ENCODE data around the gene DXO. TPM values are rescaled to one million over a fixed set of nuclear protein-coding genes. Genes with fewer than 3 reads are reported as not detected.

Gene DXO
- total and polyA plus RNA-seq, 4 donors, result 4.5 to 11.0 (median 9.3) TPM

DNA sequence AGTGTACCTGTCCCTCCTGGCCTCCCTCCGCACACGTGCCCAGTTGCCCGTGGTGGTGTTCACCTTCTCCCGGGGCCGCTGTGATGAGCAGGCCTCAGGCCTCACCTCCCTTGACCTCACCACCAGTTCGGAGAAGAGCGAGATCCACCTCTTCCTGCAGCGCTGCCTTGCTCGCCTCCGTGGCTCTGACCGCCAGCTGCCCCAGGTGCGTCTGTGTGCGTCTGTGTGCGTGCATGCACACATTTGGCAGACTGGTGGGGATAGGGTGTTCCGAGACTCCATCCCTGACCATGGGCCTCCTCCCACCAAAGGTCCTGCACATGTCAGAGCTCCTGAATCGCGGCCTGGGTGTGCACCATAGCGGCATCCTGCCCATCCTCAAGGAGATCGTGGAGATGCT lies 8.0 kb downstream of the DXO start:
- peaks cover 20 to 67% (median 56%) of the 10 kb centered on the region in 4 donors for H3K36me3 ChIP-seq (ENCODE audit: control insufficient read depth in 4 of 4, insufficient read depth in 3 of 4, low read depth in 1 of 4, low read length in 3 of 4)
- no peak for TF ChIP-seq SP1 (IDR thresholded peaks at IDR 0.05)
- no peak for TF ChIP-seq FOXA1 (IDR thresholded peaks at IDR 0.05)
- TF ChIP-seq, protein P1, sequence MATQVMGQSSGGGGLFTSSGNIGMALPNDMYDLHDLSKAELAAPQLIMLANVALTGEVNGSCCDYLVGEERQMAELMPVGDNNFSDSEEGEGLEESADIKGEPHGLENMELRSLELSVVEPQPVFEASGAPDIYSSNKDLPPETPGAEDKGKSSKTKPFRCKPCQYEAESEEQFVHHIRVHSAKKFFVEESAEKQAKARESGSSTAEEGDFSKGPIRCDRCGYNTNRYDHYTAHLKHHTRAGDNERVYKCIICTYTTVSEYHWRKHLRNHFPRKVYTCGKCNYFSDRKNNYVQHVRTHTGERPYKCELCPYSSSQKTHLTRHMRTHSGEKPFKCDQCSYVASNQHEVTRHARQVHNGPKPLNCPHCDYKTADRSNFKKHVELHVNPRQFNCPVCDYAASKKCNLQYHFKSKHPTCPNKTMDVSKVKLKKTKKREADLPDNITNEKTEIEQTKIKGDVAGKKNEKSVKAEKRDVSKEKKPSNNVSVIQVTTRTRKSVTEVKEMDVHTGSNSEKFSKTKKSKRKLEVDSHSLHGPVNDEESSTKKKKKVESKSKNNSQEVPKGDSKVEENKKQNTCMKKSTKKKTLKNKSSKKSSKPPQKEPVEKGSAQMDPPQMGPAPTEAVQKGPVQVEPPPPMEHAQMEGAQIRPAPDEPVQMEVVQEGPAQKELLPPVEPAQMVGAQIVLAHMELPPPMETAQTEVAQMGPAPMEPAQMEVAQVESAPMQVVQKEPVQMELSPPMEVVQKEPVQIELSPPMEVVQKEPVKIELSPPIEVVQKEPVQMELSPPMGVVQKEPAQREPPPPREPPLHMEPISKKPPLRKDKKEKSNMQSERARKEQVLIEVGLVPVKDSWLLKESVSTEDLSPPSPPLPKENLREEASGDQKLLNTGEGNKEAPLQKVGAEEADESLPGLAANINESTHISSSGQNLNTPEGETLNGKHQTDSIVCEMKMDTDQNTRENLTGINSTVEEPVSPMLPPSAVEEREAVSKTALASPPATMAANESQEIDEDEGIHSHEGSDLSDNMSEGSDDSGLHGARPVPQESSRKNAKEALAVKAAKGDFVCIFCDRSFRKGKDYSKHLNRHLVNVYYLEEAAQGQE (IDR thresholded peaks at IDR 0.05), result no peak
- H3K9ac ChIP-seq (ENCODE audit: low read depth in 1 of 2, low read length in 2 of 2), result no peak overlapping the region
- WGBS, result 96% methylated on average over 19 of the region's 19 CpGs
- H3K27ac ChIP-seq (ENCODE audit: low read depth in 1 of 2, low read length in 2 of 2), result no peak overlapping the region
- peaks cover 4 to 35% (median 19%) of the 10 kb centered on the region in 4 donors for H3K4me1 ChIP-seq (ENCODE audit: control insufficient read depth in 4 of 4, insufficient read depth in 4 of 4, low read length in 3 of 4)
- DNase-seq (ENCODE audit: low spot score), result no peak
- no peaks in the 10 kb centered on the region for H3K9me3 ChIP-seq (ENCODE audit: control insufficient read depth in 4 of 4, low read length in 3 of 4)
- no peaks in the 10 kb centered on the region for H3K27me3 ChIP-seq (ENCODE audit: control insufficient read depth in 4 of 4, insufficient read depth in 4 of 4, low read length in 3 of 4)
- H3K4me3 ChIP-seq (ENCODE audit: low read depth in 1 of 3, low read length in 3 of 3), result no peak overlapping the region

DNA sequence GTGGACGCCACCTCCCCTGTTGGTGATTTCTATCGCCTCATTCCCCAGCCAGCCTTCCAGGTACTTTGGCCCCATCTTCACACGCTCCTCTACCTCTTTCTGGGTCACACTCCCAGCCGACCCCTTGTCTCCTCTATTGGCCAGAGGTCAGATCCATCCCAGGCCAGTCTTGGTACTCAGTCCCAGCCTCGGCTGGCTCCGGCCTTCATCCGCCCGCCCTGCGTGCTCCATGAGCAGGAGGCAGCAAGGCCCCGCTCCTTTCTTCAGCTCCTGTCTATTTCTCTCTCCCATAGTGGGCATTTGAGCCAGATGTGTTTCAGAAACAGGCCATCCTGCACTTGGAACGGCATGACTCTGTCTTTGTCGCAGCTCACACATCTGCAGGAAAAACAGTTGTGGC lies 10.3 kb downstream of the DXO start:
- TF ChIP-seq, protein P2, sequence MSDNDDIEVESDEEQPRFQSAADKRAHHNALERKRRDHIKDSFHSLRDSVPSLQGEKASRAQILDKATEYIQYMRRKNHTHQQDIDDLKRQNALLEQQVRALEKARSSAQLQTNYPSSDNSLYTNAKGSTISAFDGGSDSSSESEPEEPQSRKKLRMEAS (IDR thresholded peaks at IDR 0.05), result no peak
- TF ChIP-seq SP1 (IDR thresholded peaks at IDR 0.05), result no peak
- TF ChIP-seq, protein P3, sequence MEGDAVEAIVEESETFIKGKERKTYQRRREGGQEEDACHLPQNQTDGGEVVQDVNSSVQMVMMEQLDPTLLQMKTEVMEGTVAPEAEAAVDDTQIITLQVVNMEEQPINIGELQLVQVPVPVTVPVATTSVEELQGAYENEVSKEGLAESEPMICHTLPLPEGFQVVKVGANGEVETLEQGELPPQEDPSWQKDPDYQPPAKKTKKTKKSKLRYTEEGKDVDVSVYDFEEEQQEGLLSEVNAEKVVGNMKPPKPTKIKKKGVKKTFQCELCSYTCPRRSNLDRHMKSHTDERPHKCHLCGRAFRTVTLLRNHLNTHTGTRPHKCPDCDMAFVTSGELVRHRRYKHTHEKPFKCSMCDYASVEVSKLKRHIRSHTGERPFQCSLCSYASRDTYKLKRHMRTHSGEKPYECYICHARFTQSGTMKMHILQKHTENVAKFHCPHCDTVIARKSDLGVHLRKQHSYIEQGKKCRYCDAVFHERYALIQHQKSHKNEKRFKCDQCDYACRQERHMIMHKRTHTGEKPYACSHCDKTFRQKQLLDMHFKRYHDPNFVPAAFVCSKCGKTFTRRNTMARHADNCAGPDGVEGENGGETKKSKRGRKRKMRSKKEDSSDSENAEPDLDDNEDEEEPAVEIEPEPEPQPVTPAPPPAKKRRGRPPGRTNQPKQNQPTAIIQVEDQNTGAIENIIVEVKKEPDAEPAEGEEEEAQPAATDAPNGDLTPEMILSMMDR (IDR thresholded peaks at IDR 0.05; ENCODE audit: low read depth, low read length, missing input control), result no peak
- Histone ChIP-seq H3K4me3 (ENCODE audit: low read depth in 1 of 3, low read length in 3 of 3) (no peak overlapping the region), H3K9me3 (ENCODE audit: control insufficient read depth in 4 of 4, low read length in 3 of 4) (no peaks in the 10 kb centered on the region), H3K27me3 (ENCODE audit: control insufficient read depth in 4 of 4, insufficient read depth in 4 of 4, low read length in 3 of 4) (no peaks in the 10 kb centered on the region), H3K36me3 (ENCODE audit: control insufficient read depth in 4 of 4, insufficient read depth in 3 of 4, low read depth in 1 of 4, low read length in 3 of 4) (peaks cover 14 to 49% (median 40%) of the 10 kb centered on the region in 4 donors), H3K27ac (ENCODE audit: low read depth in 1 of 2, low read length in 2 of 2) (no peak overlapping the region), H3K4me1 (ENCODE audit: control insufficient read depth in 4 of 4, insufficient read depth in 4 of 4, low read length in 3 of 4) (peaks cover 4 to 49% (median 32%) of the 10 kb centered on the region in 4 donors), H3K9ac (ENCODE audit: low read depth in 1 of 2, low read length in 2 of 2) (no peak overlapping the region)
- no peak for DNase-seq (ENCODE audit: low spot score)
- 97% methylated on average over 12 of the region's 12 CpGs for WGBS

DNA sequence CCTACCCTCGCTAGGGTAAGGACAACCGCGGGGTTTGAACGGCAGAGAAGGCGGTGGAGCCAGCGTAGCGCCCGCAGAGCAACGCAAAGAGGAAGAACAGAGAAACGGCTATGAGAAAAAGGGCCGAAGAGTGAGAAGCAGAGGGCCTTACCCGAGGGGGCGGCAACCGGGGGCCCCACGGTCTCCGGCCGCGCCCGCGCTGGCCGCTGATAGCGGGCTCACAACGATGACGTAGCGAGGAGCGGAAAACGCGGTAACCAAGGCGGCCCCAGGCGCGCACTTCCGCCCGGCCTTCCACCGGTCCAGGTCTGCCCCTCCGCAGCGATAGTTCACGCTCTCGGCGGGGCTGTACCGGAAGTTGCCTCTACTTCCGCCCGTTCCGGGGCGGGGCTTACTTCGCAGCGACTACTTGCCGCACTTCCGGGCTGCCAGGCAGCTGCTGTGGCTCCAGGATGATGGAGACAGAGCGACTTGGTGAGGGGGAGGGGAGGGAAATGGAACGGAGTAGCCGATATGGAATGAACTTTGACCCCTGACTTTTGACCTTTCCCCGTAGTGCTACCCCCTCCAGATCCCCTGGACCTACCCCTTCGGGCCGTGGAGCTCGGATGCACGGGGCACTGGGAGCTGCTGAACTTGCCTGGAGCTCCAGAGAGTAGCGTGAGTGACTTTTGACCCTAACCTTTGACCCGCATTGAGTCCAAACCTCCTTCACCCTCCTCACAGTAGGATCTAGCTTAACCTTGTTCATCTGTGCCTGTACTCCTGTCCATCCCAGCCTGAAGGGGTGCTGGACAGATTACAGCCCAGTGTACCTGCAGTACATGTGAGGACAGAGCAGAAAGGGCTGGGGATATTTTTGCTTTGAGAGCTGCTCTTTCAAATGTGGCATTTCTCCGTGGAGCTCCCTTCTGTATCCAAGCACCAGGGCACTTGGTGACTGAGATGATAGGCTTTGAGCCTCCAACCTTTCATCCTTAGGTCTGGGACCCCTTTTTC lies 12.9 kb downstream of the DXO start, which contains the start of the genes NELFE and SKIC2:
Gene NELFE (minus strand): TSS at position 231 of the 999 bp plus-strand sequence. CDS start 525 bp downstream, outside the sequence.
Gene SKIC2 (plus strand): TSS at position 435 of the 999 bp plus-strand sequence. CDS start 18 bp downstream, at position 453.
- H3K9ac ChIP-seq (ENCODE audit: low read depth in 1 of 2, low read length in 2 of 2), result peak within 1 kb of the TSS; percentile 72 to 91
- H3K27me3 ChIP-seq (ENCODE audit: control insufficient read depth in 4 of 4, insufficient read depth in 4 of 4, low read length in 3 of 4), result no peaks in the 10 kb centered on the region
- peak; percentile 99 for DNase-seq (ENCODE audit: low spot score)
- no peaks in the 10 kb centered on the region for H3K9me3 ChIP-seq (ENCODE audit: control insufficient read depth in 4 of 4, low read length in 3 of 4)
- peak within 1 kb of the TSS; percentile 55 to 97 (median 91) for H3K4me3 ChIP-seq (ENCODE audit: low read depth in 1 of 3, low read length in 3 of 3)
- peaks cover 4 to 32% (median 22%) of the 10 kb centered on the region in 4 donors for H3K4me1 ChIP-seq (ENCODE audit: control insufficient read depth in 4 of 4, insufficient read depth in 4 of 4, low read length in 3 of 4)
- peaks cover 11 to 59% (median 38%) of the 10 kb centered on the region in 4 donors for H3K36me3 ChIP-seq (ENCODE audit: control insufficient read depth in 4 of 4, insufficient read depth in 3 of 4, low read depth in 1 of 4, low read length in 3 of 4)
- peak within 1 kb of the TSS; percentile 79 to 87 for H3K27ac ChIP-seq (ENCODE audit: low read depth in 1 of 2, low read length in 2 of 2)
- WGBS, result under 1% methylated on average over 59 of the region's 59 CpGs
- TF ChIP-seq HNF4A (conservative IDR thresholded peaks at IDR 0.05), result peak; percentile 82 to 89
- peak; percentile 80 to 90 for TF ChIP-seq EGR1 (IDR thresholded peaks at IDR 0.05; ENCODE audit: low read depth in 2 of 2)
- TF ChIP-seq JUND (IDR thresholded peaks at IDR 0.05), result peak; percentile 59 to 73
- TF ChIP-seq RXRA (IDR thresholded peaks at IDR 0.05), result peak; percentile 85 to 94
- TF ChIP-seq, protein P4, sequence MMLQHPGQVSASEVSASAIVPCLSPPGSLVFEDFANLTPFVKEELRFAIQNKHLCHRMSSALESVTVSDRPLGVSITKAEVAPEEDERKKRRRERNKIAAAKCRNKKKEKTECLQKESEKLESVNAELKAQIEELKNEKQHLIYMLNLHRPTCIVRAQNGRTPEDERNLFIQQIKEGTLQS (IDR thresholded peaks at IDR 0.05), result peak; percentile 32
- TF ChIP-seq YY1 (IDR thresholded peaks at IDR 0.05), result peak; percentile 87
- peak; percentile 32 for TF ChIP-seq FOXA2 (IDR thresholded peaks at IDR 0.05)
- TF ChIP-seq, protein P5, sequence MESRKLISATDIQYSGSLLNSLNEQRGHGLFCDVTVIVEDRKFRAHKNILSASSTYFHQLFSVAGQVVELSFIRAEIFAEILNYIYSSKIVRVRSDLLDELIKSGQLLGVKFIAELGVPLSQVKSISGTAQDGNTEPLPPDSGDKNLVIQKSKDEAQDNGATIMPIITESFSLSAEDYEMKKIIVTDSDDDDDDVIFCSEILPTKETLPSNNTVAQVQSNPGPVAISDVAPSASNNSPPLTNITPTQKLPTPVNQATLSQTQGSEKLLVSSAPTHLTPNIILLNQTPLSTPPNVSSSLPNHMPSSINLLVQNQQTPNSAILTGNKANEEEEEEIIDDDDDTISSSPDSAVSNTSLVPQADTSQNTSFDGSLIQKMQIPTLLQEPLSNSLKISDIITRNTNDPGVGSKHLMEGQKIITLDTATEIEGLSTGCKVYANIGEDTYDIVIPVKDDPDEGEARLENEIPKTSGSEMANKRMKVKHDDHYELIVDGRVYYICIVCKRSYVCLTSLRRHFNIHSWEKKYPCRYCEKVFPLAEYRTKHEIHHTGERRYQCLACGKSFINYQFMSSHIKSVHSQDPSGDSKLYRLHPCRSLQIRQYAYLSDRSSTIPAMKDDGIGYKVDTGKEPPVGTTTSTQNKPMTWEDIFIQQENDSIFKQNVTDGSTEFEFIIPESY (IDR thresholded peaks at IDR 0.05), result peak; percentile 60
- no peak for TF ChIP-seq FOXA1 (IDR thresholded peaks at IDR 0.05)
- TF ChIP-seq RAD21 (IDR thresholded peaks at IDR 0.05), result peak; percentile 52 to 58
- no peak for TF ChIP-seq TAF1 (conservative IDR thresholded peaks at IDR 0.05)
- TF ChIP-seq, protein P2 (IDR thresholded peaks at IDR 0.05), result peak; percentile 86
